Measurements from ENCODE around the gene NEK5. TPM values are rescaled to one million over a fixed set of nuclear protein-coding genes. Genes with fewer than 3 reads are reported as not detected.

NEK5 gene
- total RNA-seq, 1 donor from 2014 or later = not detected

DNA sequence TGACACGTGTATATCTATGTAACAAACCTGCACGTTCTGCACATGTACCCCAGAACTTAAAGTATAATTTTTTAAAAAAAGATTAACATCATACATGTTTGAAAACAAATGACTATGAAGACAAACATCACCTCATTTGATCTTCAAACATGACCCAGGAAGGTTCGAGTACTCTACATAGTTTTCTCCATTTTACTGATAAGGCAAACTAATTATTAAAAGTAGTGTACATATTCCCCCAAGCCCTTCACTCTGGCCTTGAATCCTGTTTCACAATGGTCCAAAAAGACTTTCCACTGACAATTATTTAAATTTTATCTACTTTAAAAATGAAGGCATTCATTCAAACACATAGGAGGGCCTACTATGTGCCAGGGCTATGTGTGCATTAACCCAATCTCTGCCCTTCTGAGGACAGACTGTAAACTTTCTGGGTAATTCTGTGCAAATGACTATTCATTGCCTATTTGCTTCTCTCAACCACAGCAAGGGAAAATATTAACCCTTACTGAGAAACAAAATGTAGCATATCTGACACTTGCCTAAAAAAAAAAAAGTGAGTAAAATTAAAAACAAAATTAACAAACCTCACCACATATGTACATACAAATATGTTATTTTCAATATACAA lies 139.8 kb downstream of the NEK5 start:
- no peak overlapping the region for H3K27ac Mint-ChIP-seq
- no peak overlapping the region for H3K4me3 Mint-ChIP-seq
- intact Hi-C loops (cut with micrococcal nuclease) = no loop called here
- DNase-seq (no peak), ATAC-seq (ENCODE audit: low read depth) (no peak)
- peaks cover under 1% of the 10 kb centered on the region for H3K36me3 Mint-ChIP-seq (ENCODE audit: low read depth)
- H3K27me3 Mint-ChIP-seq = peaks cover 22% of the 10 kb centered on the region
- H3K9me3 Mint-ChIP-seq = peaks cover 4% of the 10 kb centered on the region
- ChIA-PET CTCF (no interaction called here), POLR2A (no interaction called here)
- TF ChIP-seq, protein P1, sequence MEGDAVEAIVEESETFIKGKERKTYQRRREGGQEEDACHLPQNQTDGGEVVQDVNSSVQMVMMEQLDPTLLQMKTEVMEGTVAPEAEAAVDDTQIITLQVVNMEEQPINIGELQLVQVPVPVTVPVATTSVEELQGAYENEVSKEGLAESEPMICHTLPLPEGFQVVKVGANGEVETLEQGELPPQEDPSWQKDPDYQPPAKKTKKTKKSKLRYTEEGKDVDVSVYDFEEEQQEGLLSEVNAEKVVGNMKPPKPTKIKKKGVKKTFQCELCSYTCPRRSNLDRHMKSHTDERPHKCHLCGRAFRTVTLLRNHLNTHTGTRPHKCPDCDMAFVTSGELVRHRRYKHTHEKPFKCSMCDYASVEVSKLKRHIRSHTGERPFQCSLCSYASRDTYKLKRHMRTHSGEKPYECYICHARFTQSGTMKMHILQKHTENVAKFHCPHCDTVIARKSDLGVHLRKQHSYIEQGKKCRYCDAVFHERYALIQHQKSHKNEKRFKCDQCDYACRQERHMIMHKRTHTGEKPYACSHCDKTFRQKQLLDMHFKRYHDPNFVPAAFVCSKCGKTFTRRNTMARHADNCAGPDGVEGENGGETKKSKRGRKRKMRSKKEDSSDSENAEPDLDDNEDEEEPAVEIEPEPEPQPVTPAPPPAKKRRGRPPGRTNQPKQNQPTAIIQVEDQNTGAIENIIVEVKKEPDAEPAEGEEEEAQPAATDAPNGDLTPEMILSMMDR (IDR thresholded peaks at IDR 0.05) = no peak
- no peaks in the 10 kb centered on the region for H3K4me1 Mint-ChIP-seq

Other genes with a start within 250 kb of the NEK5 start
- 0.29 and 0.40 TPM in 2 replicates for gene ATP7B, start 117.6 kb downstream of the NEK5 start, total RNA-seq
- gene ALG11, start 116.7 kb downstream of the NEK5 start, total RNA-seq = 31.8 and 36.9 TPM in 2 replicates
- 9.3 and 11.7 TPM in 2 replicates for gene UTP14C, start 104.4 kb downstream of the NEK5 start, total RNA-seq
- gene NEK3, start 30.5 kb upstream of the NEK5 start, total RNA-seq = 9.1 and 12.0 TPM in 2 replicates